NCI-H1092 (cell line): ENCODE data around the gene TUBA4B.
"Not testable (repeated sequence)": the region's sequence is repeated elsewhere in the genome, so short reads cannot be mapped to it uniquely, and the experiment has no call there.

ENCODE experiments used
- DNase-seq: peaks from one replicate; lab custom pipeline; 2025; lab: John Stamatoyannopoulos, UW

The TUBA4B gene

GRCh38 chr2:219248845-219249202 is 4.2 kb upstream of the TUBA4B start:
- no peak for DNase-seq

- DNase-seq = peak; percentile 10
These were observed 3.7 kb upstream of the TUBA4B start for GRCh38 chr2:219249203-219249980.

GRCh38 chr2:219250049-219250781 is 2.8 kb upstream of the TUBA4B start:
- no peak for DNase-seq

GRCh38 chr2:219251656-219252055 is 1.4 kb upstream of the TUBA4B start:
- DNase-seq = no peak

- DNase-seq = no peak
These were observed 959 bp upstream of the TUBA4B start for GRCh38 chr2:219252084-219252483.

GRCh38 chr2:219252570-219252899 is 508 bp upstream of the TUBA4B start:
- DNase-seq = no peak

GRCh38 chr2:219253753-219254589 is 928 bp downstream of the TUBA4B start, which contains the start of gene TUBA4A:
TSS of gene TUBA4A (minus strand) at chr2:219253918. CDS start at chr2:219253858, 60 bp downstream.
- peak; percentile 44 for DNase-seq

- DNase-seq = no peak
These were observed 1.7 kb downstream of the TUBA4B start for GRCh38 chr2:219254590-219255201.

GRCh38 chr2:219258942-219259341 is 5.9 kb downstream of the TUBA4B start:
- not testable (repeated sequence) for DNase-seq

GRCh38 chr2:219261024-219261855 is 8.2 kb downstream of the TUBA4B start:
- DNase-seq = no peak

GRCh38 chr2:219266232-219266631 is 13.2 kb downstream of the TUBA4B start:
- DNase-seq = no peak

GRCh38 chr2:219266886-219267285 is 13.8 kb downstream of the TUBA4B start:
- DNase-seq = no peak

- no peak for DNase-seq
These were observed 15.3 kb downstream of the TUBA4B start for GRCh38 chr2:219268294-219268693.

- no peak for DNase-seq
These were observed 16.5 kb downstream of the TUBA4B start for GRCh38 chr2:219269362-219270054.

- no peak for DNase-seq
These were observed 17.0 kb downstream of the TUBA4B start for GRCh38 chr2:219270055-219270372.

- DNase-seq = no peak
These were observed 18.0 kb downstream of the TUBA4B start for GRCh38 chr2:219271021-219271420.

GRCh38 chr2:219272356-219272755 is 19.3 kb downstream of the TUBA4B start:
- no peak for DNase-seq

GRCh38 chr2:219272995-219273394 is 20.0 kb downstream of the TUBA4B start:
- DNase-seq = no peak

- no peak for DNase-seq
These were observed 20.9 kb downstream of the TUBA4B start for GRCh38 chr2:219273937-219274336.

GRCh38 chr2:219274361-219274921 is 21.4 kb downstream of the TUBA4B start:
- no peak for DNase-seq
